ENCODE data around the gene BTG4. TPM values are rescaled to one million over a fixed set of nuclear protein-coding genes. Genes with fewer than 3 reads are reported as not detected.

The BTG4 gene
- polyA plus RNA-seq, 3 donors, result not detected

- peaks cover 0 to 4% of the 10 kb centered on the region in 2 donors for H3K36me3 Mint-ChIP-seq
- no peak for DNase-seq
- Histone ChIP-seq H3K79me2 (ENCODE audit: insufficient read depth, low read length) (no peaks in the 10 kb centered on the region), H3K27ac (ENCODE audit: low read depth in 1 of 2, low read length in 2 of 2) (no peak overlapping the region), H3K9ac (ENCODE audit: insufficient read depth, low read length, poor library complexity, severe bottlenecking) (no peak overlapping the region), H3K9me3 (replicated peaks in 1 of 2; ENCODE audit: control insufficient read depth in 1 of 2, insufficient read depth in 1 of 2, low read length in 2 of 2) (no peaks in the 10 kb centered on the region), H3K4me3 (replicated peaks in 1 of 3; ENCODE audit: low read depth in 2 of 3, low read length in 3 of 3) (peak overlapping the region in 1 of 3 experiments; percentile 69), H3K27me3 (ENCODE audit: control insufficient read depth in 2 of 2, insufficient read depth in 2 of 2, low read length in 2 of 2) (peaks cover 27 to 35% of the 10 kb centered on the region in 2 donors), H2AFZ (ENCODE audit: insufficient read depth, low read depth, low read length, poor library complexity, severe bottlenecking) (peak overlapping the region; percentile 68), H3K36me3 (replicated peaks in 1 of 2; ENCODE audit: control insufficient read depth in 1 of 2, insufficient read depth in 2 of 2, low read length in 2 of 2) (no peaks in the 10 kb centered on the region), H3K4me2 (replicated peaks; ENCODE audit: extremely low read depth, low read length, poor library complexity, severe bottlenecking) (peak overlapping the region; percentile 82), H3K4me1 (ENCODE audit: control insufficient read depth in 1 of 2, insufficient read depth in 2 of 2, low read length in 2 of 2) (peaks cover 12 to 16% of the 10 kb centered on the region in 2 donors), H4K20me1 (ENCODE audit: insufficient read depth, low read length) (no peaks in the 10 kb centered on the region)
- no CpG with 5 or more reads among the region's 6 CpGs for WGBS (ENCODE audit: insufficient coverage)
- H3K27ac Mint-ChIP-seq, result no peak overlapping the region
- peak overlapping the region; percentile 54 to 78 for H3K4me3 Mint-ChIP-seq
- no peak for TF ChIP-seq CTCF (IDR thresholded peaks at IDR 0.05)
- peaks cover 26% of the 10 kb centered on the region for H3K4me1 Mint-ChIP-seq
- intact Hi-C loops (cut with micrococcal nuclease), result no loop called here
- H3K9me3 Mint-ChIP-seq, result peaks cover 0 to 4% (median 2%) of the 10 kb centered on the region in 7 donors
- peaks cover 26 to 44% (median 32%) of the 10 kb centered on the region in 3 donors for H3K27me3 Mint-ChIP-seq (ENCODE audit: low read depth in 3 of 3)
Observed at GRCh38 chr11:111513240-111513605, 1.0 kb upstream of the BTG4 start.

- intact Hi-C loops (cut with micrococcal nuclease), result no loop called here
- Mint-ChIP-seq H3K27me3 (ENCODE audit: low read depth in 3 of 3) (peaks cover 26 to 45% (median 32%) of the 10 kb centered on the region in 3 donors), H3K9me3 (peaks cover 0 to 6% (median 4%) of the 10 kb centered on the region in 7 donors), H3K36me3 (peaks cover 0 to 4% of the 10 kb centered on the region in 2 donors), H3K4me1 (peaks cover 30% of the 10 kb centered on the region), H3K27ac (no peak overlapping the region), H3K4me3 (no peak overlapping the region)
- TF ChIP-seq CTCF (IDR thresholded peaks at IDR 0.05), result no peak
- no peaks in the 10 kb centered on the region for H3K36me3 ChIP-seq (replicated peaks in 1 of 2; ENCODE audit: control insufficient read depth in 1 of 2, insufficient read depth in 2 of 2, low read length in 2 of 2)
- H3K4me1 ChIP-seq (ENCODE audit: control insufficient read depth in 1 of 2, insufficient read depth in 2 of 2, low read length in 2 of 2), result peaks cover 12 to 16% of the 10 kb centered on the region in 2 donors
- peaks cover 27 to 35% of the 10 kb centered on the region in 2 donors for H3K27me3 ChIP-seq (ENCODE audit: control insufficient read depth in 2 of 2, insufficient read depth in 2 of 2, low read length in 2 of 2)
- no peaks in the 10 kb centered on the region for H4K20me1 ChIP-seq (ENCODE audit: insufficient read depth, low read length)
- DNase-seq, result no peak
- no peak overlapping the region for H3K27ac ChIP-seq (ENCODE audit: low read depth in 1 of 2, low read length in 2 of 2)
- no peak overlapping the region for H3K4me3 ChIP-seq (replicated peaks in 1 of 3; ENCODE audit: low read depth in 2 of 3, low read length in 3 of 3)
- no peak overlapping the region for H2AFZ ChIP-seq (ENCODE audit: insufficient read depth, low read depth, low read length, poor library complexity, severe bottlenecking)
- no peaks in the 10 kb centered on the region for H3K9me3 ChIP-seq (replicated peaks in 1 of 2; ENCODE audit: control insufficient read depth in 1 of 2, insufficient read depth in 1 of 2, low read length in 2 of 2)
- H3K79me2 ChIP-seq (ENCODE audit: insufficient read depth, low read length), result no peaks in the 10 kb centered on the region
- H3K4me2 ChIP-seq (replicated peaks; ENCODE audit: extremely low read depth, low read length, poor library complexity, severe bottlenecking), result no peak overlapping the region
- no peak overlapping the region for H3K9ac ChIP-seq (ENCODE audit: insufficient read depth, low read length, poor library complexity, severe bottlenecking)
- WGBS (ENCODE audit: insufficient coverage), result no CpG with 5 or more reads among the region's 1 CpG
Observed at GRCh38 chr11:111510311-111510710, 1.9 kb downstream of the BTG4 start.
